Lower lobe of right lung (tissue), 2 donors: Measurements from ENCODE around the gene PKMYT1. TPM values are rescaled to one million over a fixed set of nuclear protein-coding genes. Genes with fewer than 3 reads are reported as not detected.

Source experiments
- ATAC-seq, 2 donors: fragments of 200-7000 bp; cut with Tn5 transposase; one replicate each; pipeline ENCODE4 v1.9.1; 2020 to 2022; ENCODE audit warnings: mild to moderate bottlenecking in 2 of 2, moderate library complexity in 2 of 2
- DNase-seq: peaks from one replicate; pipeline ENCODE4 v3.0.0-alpha.2; 2020
- H3K27ac ChIP-seq: fragments of 200-600 bp; one replicate; pipeline ENCODE4 v1.8.0; 2022
- H3K27me3 ChIP-seq: fragments of 200-600 bp; one replicate; pipeline ENCODE4 v1.8.0; 2022; ENCODE audit warnings: low read depth
- H3K36me3 ChIP-seq: fragments of 200-600 bp; one replicate; pipeline ENCODE4 v1.8.0; 2022; ENCODE audit warnings: mild to moderate bottlenecking
- H3K4me1 ChIP-seq: fragments of 200-600 bp; one replicate; pipeline ENCODE4 v1.8.0; 2022
- H3K4me3 ChIP-seq: fragments of 200-600 bp; one replicate; pipeline ENCODE4 v1.8.0; 2022; ENCODE audit warnings: mild to moderate bottlenecking
- H3K9me3 ChIP-seq: fragments of 200-600 bp; one replicate; pipeline ENCODE4 v1.8.0; 2022
- CTCF ChIP-seq: fragments of 200-600 bp; IDR thresholded peaks from one replicate; pipeline ENCODE4 v1.8.0; 2022; ENCODE audit warnings: antibody characterized with exemption, mild to moderate bottlenecking
- intact Hi-C: fragments of 100-400 bp; cut with DNase I; formaldehyde crosslinking; loops from one replicate; pipeline ENCODE4 v1.11.0; 2022
- total RNA-seq: library from RNA; stranded (reverse); fragmentation: NEBNext Ultra II Directional; extraction: Animal tissue kit (Norgen Biotek cat#: 25700); gene quantifications from one replicate; pipeline ENCODE4 v1.2.1, GENCODE V29; 2021
- donor health status: DM: no; HTN: yes; CAD: no; lungs with severe emphysema.

Gene PKMYT1
- total RNA-seq, 1 donor from 2014 or later, result 4.0 TPM

GRCh38 chr16:3022684-3023414, 42.6 kb upstream of the PKMYT1 start:
- DNase-seq, result no peak
- no peak for ATAC-seq
- intact Hi-C loops, result no loop called here
- Histone ChIP-seq H3K36me3 (peaks cover 18% of the 10 kb centered on the region), H3K4me1 (peaks cover 66% of the 10 kb centered on the region), H3K4me3 (peak overlapping the region; percentile 77), H3K27ac (peak overlapping the region; percentile 94), H3K27me3 (peaks cover 9% of the 10 kb centered on the region), H3K9me3 (no peaks in the 10 kb centered on the region)
- TF ChIP-seq CTCF, result no peak

GRCh38 chr16:3022208-3022683, 42.0 kb upstream of the PKMYT1 start:
- H3K27me3 ChIP-seq, result peaks cover 15% of the 10 kb centered on the region
- intact Hi-C loops, result no loop called here
- H3K4me3 ChIP-seq, result peak overlapping the region; percentile 77
- H3K9me3 ChIP-seq, result no peaks in the 10 kb centered on the region
- ATAC-seq (peak; percentile 60 to 61), DNase-seq (peak; percentile 92)
- TF ChIP-seq CTCF, result no peak
- H3K4me1 ChIP-seq, result peaks cover 66% of the 10 kb centered on the region
- peaks cover 15% of the 10 kb centered on the region for H3K36me3 ChIP-seq
- H3K27ac ChIP-seq, result peak overlapping the region; percentile 94

DNA sequence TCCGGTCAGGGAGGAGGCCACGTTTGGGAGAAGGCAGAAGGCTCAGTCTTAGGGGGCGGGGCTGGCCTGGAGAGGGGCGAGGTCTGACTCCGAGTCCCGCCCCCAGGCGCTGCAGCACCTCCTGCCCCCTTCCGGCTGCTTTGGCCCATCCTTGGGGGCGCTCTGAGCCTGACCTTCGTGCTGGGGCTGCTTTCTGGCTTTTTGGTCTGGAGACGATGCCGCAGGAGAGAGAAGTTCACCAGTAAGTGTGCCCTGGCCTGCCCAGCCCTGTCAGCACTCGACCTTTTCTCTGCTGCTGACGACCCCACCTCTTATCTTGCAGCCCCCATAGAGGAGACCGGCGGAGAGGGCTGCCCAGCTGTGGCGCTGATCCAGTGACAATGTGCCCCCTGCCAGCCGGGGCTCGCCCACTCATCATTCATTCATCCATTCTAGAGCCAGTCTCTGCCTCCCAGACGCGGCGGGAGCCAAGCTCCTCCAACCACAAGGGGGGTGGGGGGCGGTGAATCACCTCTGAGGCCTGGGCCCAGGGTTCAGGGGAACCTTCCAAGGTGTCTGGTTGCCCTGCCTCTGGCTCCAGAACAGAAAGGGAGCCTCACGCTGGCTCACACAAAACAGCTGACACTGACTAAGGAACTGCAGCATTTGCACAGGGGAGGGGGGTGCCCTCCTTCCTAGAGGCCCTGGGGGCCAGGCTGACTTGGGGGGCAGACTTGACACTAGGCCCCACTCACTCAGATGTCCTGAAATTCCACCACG, 41.4 kb upstream of the PKMYT1 start:
- peak; percentile 33 for TF ChIP-seq CTCF
- intact Hi-C loops, result no loop called here
- Histone ChIP-seq H3K36me3 (peaks cover 9% of the 10 kb centered on the region), H3K9me3 (no peaks in the 10 kb centered on the region), H3K27ac (peak overlapping the region; percentile 94), H3K27me3 (peaks cover 18% of the 10 kb centered on the region), H3K4me3 (peak overlapping the region; percentile 77), H3K4me1 (peaks cover 66% of the 10 kb centered on the region)
- ATAC-seq (peak; percentile 65 to 77), DNase-seq (peak; percentile 90)

DNA sequence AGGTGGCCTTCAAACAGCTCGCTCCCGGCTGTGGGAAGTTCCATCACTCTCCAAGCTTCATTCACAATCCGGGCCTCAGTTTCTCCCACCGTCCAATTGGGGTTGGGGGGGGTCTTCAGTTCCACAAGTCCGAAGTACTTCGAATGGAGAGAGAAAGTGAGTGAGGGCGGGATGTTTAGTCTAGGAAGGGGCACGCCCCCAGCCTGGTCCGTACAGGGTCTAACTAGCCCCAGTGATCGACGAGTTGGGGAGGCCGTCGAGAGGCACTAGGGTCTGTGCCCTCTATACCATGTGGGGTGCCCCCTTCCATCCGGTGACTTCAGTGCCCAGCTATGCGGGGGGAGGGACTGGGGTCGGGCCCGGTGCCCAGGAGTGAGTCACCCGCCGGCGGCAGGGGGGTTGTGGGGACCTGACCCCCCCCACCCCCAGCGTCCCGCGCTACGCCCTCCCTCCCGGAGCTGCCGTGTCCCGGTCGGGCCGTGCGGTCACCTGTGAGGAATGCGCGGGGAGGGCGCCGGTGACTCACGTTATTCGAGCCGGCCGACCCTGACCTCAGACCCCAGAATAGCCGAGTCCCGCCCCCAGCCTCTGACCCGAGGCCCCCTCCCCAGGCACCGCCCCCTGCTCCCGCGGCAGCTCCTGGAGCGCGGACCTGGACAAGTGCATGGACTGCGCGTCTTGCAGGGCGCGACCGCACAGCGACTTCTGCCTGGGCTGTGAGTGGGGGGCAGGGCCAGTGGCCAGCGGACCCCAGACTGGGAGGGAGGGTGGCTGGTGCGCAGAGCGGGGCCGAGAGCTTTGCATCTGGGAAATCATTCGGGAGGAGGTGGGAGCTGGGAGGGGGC, 40.6 kb upstream of the PKMYT1 start:
- TF ChIP-seq CTCF, result no peak
- Histone ChIP-seq H3K36me3 (peaks cover under 1% of the 10 kb centered on the region), H3K4me3 (peak overlapping the region; percentile 77), H3K27me3 (peaks cover 18% of the 10 kb centered on the region), H3K27ac (peak overlapping the region; percentile 94), H3K9me3 (no peaks in the 10 kb centered on the region), H3K4me1 (peaks cover 66% of the 10 kb centered on the region)
- intact Hi-C loops, result no loop called here
- ATAC-seq (peak; percentile 67 to 79), DNase-seq (peak; percentile 89)

DNA sequence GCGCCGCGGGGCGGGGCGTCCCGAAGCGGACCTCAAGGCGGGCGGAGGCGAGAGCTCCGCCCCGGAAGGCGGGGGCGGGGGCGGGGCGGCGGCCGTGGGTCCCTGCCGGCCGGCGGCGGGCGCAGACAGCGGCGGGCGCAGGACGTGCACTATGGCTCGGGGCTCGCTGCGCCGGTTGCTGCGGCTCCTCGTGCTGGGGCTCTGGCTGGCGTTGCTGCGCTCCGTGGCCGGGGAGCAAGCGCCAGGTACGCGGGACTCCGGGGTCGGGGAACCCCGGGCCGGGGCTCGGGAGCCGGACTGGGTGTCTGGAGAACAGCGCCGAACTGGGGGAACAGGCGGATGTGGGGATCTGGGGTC, 40.0 kb upstream of the PKMYT1 start, which contains the start of gene TNFRSF12A:
TSS of gene TNFRSF12A (plus strand) at position 122 of the 357 bp plus-strand sequence. CDS start at position 152, 30 bp downstream.
- no peaks in the 10 kb centered on the region for H3K9me3 ChIP-seq
- peak within 1 kb of the TSS; percentile 94 for H3K27ac ChIP-seq
- intact Hi-C loops, result no loop called here
- H3K36me3 ChIP-seq, result no peaks in the 10 kb centered on the region
- H3K4me1 ChIP-seq, result peaks cover 64% of the 10 kb centered on the region
- ATAC-seq (peak; percentile 61 to 66), DNase-seq (peak; percentile 88)
- peaks cover 18% of the 10 kb centered on the region for H3K27me3 ChIP-seq
- H3K4me3 ChIP-seq, result peak within 1 kb of the TSS; percentile 77
- TF ChIP-seq CTCF, result no peak
